IMR-90 (cell line): ENCODE data around the gene AAMDC. TPM values are rescaled to one million over a fixed set of nuclear protein-coding genes. Genes with fewer than 3 reads are reported as not detected.

Experiments used
- ATAC-seq: fragments of 200-7000 bp; cut with Tn5 transposase; 2 replicates; pipeline ENCODE4 v1.9.1; 2020; ENCODE audit warnings: low read depth, mild to moderate bottlenecking, moderate library complexity
- BruUV-seq: library from RNA; stranded (reverse); fragments of 400-500 nt; replicated peaks from 2 replicates; lab custom pipeline; 2021; lab: Mats Ljungman, UMichigan
- CTCF ChIA-PET: fragments of 300-600 bp; formaldehyde crosslinking; extraction: SDS; loops from one replicate; lab custom pipeline; 2021; ENCODE audit warnings: antibody characterized with exemption; lab: Yijun Ruan, JAX
- POLR2A ChIA-PET: fragments of 300-600 bp; sonication (Branson Sonifier 250); formaldehyde crosslinking; loops from one replicate; lab custom pipeline; 2022; ENCODE audit warnings: antibody characterized with exemption; ENCODE audit not compliant: unreplicated experiment; lab: Charles Lee
- DNase-seq: peaks from one replicate; pipeline ENCODE4 v3.0.0; 2013
- H2AFZ ChIP-seq: replicated peaks from 2 replicates; pipeline ENCODE3; 2013; ENCODE audit warnings: low read length, mild to moderate bottlenecking; ENCODE audit not compliant: poor library complexity
- H2AK5ac ChIP-seq: 2 replicates; pipeline ENCODE4 v1.6.1; 2013; ENCODE audit warnings: low read depth, low read length, inconsistent platforms
- H2AK9ac ChIP-seq: replicated peaks from 2 replicates; pipeline ENCODE3; 2013; ENCODE audit warnings: mild to moderate bottlenecking, low read depth, low read length, moderate library complexity; ENCODE audit not compliant: poor library complexity
- H2BK120ac ChIP-seq: 2 replicates; pipeline ENCODE4 v1.6.1; 2013; ENCODE audit warnings: low read depth, low read length, inconsistent platforms
- H2BK15ac ChIP-seq: 3 replicates; pipeline ENCODE4 v1.6.1; 2013; ENCODE audit warnings: low read depth, low read length, inconsistent platforms
- H2BK20ac ChIP-seq: 2 replicates; pipeline ENCODE4 v1.6.1; 2013; ENCODE audit warnings: low read depth, mild to moderate bottlenecking, inconsistent platforms, low read length, moderate library complexity
- H2BK5ac ChIP-seq: 2 replicates; pipeline ENCODE4 v1.6.1; 2013; ENCODE audit warnings: mild to moderate bottlenecking, low read depth, low read length, inconsistent platforms; ENCODE audit not compliant: poor library complexity, severe bottlenecking
- H3K14ac ChIP-seq: replicated peaks from 2 replicates; pipeline ENCODE4 v1.6.1; 2013; ENCODE audit warnings: low read depth, low read length, inconsistent platforms
- H3K18ac ChIP-seq: 2 replicates; pipeline ENCODE4 v1.6.1; 2013; ENCODE audit warnings: low read depth, low read length, control low read depth
- H3K23ac ChIP-seq: 2 replicates; pipeline ENCODE4 v1.6.1; 2013; ENCODE audit warnings: low read depth, low read length, inconsistent platforms
- H3K27ac ChIP-seq: 2 replicates; pipeline ENCODE4 v1.5.1; 2013; ENCODE audit warnings: mild to moderate bottlenecking, control low read depth, low read length; ENCODE audit not compliant: insufficient read depth
- H3K27me3 ChIP-seq: 2 replicates; pipeline ENCODE4 v1.6.1; 2013; ENCODE audit warnings: low read length; ENCODE audit not compliant: control insufficient read depth, insufficient read depth
- H3K36me3 ChIP-seq: 2 replicates; pipeline ENCODE4 v1.6.1; 2013; ENCODE audit warnings: low read length, mixed read lengths; ENCODE audit not compliant: control insufficient read depth, insufficient read depth
- H3K4ac ChIP-seq: 2 replicates; pipeline ENCODE4 v1.6.1; 2013; ENCODE audit warnings: low read depth, low read length, inconsistent platforms
- H3K4me1 ChIP-seq: 2 replicates; pipeline ENCODE4 v1.6.1; 2013; ENCODE audit warnings: low read length, mixed read lengths; ENCODE audit not compliant: control insufficient read depth, insufficient read depth
- H3K4me2 ChIP-seq: 2 replicates; pipeline ENCODE4 v1.6.1; 2013; ENCODE audit warnings: low read depth, mild to moderate bottlenecking, control low read depth, low read length, moderate library complexity
- H3K4me3 ChIP-seq: 2 replicates; pipeline ENCODE4 v1.5.1; 2013; ENCODE audit warnings: low read depth, mild to moderate bottlenecking, control low read depth, low read length, moderate library complexity; ENCODE audit not compliant: insufficient read depth
- H3K56ac ChIP-seq: 2 replicates; pipeline ENCODE4 v1.6.1; 2013; ENCODE audit warnings: low read length, inconsistent platforms; ENCODE audit not compliant: insufficient read depth; ENCODE audit errors: extremely low read depth
- H3K79me1 ChIP-seq, 2 experiments: 2 replicates each; pipeline ENCODE4 v1.6.1; 2013; ENCODE audit warnings: low read length in 2 of 2, inconsistent platforms in 1 of 2, low read depth in 1 of 2
- H3K9ac ChIP-seq: 2 replicates; pipeline ENCODE4 v1.6.1; 2013; ENCODE audit warnings: low read depth, low read length, control low read depth
- H3K9me1 ChIP-seq: 2 replicates; pipeline ENCODE4 v1.6.1; 2013; ENCODE audit warnings: low read length, inconsistent platforms; ENCODE audit not compliant: insufficient read depth
- H3K9me3 ChIP-seq: 2 replicates; pipeline ENCODE4 v1.6.1; 2013; ENCODE audit warnings: low read length; ENCODE audit not compliant: control insufficient read depth, insufficient read depth
- H4K20me1 ChIP-seq: 2 replicates; pipeline ENCODE4 v1.6.1; 2013; ENCODE audit warnings: low read length, inconsistent platforms; ENCODE audit not compliant: insufficient read depth
- H4K5ac ChIP-seq: 2 replicates; pipeline ENCODE4 v1.6.1; 2013; ENCODE audit warnings: mild to moderate bottlenecking, low read depth, low read length, control low read depth
- H4K8ac ChIP-seq, 2 experiments: 2 replicates each; pipeline ENCODE4 v1.6.1; 2013; ENCODE audit warnings: low read depth in 2 of 2, low read length in 2 of 2, control low read depth in 1 of 2, inconsistent platforms in 1 of 2
- H4K91ac ChIP-seq: 2 replicates; pipeline ENCODE4 v1.6.1; 2013; ENCODE audit warnings: low read depth, low read length, inconsistent platforms; ENCODE audit not compliant: insufficient read depth
- CEBPB ChIP-seq: IDR thresholded peaks from 2 replicates; pipeline ENCODE4 v1.6.1; 2012; ENCODE audit warnings: low read depth, low read length, improper control_type of control experiment
- CTCF ChIP-seq: conservative IDR thresholded peaks from 2 replicates; pipeline ENCODE4 v1.5.1; 2012; ENCODE audit warnings: mild to moderate bottlenecking, low read depth, low read length, improper control_type of control experiment
- FOS ChIP-seq: fragments of 150-350 bp; IDR thresholded peaks from 2 replicates; pipeline ENCODE4 v1.6.1; 2016; ENCODE audit warnings: low read depth, low read length
- MAFK ChIP-seq: IDR thresholded peaks from 2 replicates; pipeline ENCODE4 v1.6.1; 2012; ENCODE audit warnings: low read depth, low read length, improper control_type of control experiment
- MXI1 ChIP-seq: IDR thresholded peaks from 2 replicates; pipeline ENCODE4 v1.6.1; 2012; ENCODE audit warnings: low read depth, mild to moderate bottlenecking, low read length, moderate library complexity, borderline replicate concordance
- NFE2L2 ChIP-seq: fragments of 150-350 bp; IDR thresholded peaks from 2 replicates; pipeline ENCODE4 v1.6.1; 2016; ENCODE audit warnings: low read depth, mild to moderate bottlenecking, low read length
- POLR2A ChIP-seq: IDR thresholded peaks from 2 replicates; pipeline ENCODE4 v1.6.1; 2012; ENCODE audit warnings: mild to moderate bottlenecking, low read depth, low read length
- RAD21 ChIP-seq: IDR thresholded peaks from 2 replicates; pipeline ENCODE4 v1.6.1; 2012; ENCODE audit warnings: low read length, improper control_type of control experiment
- RFX5 ChIP-seq: IDR thresholded peaks from 2 replicates; pipeline ENCODE4 v1.8.0; 2012; ENCODE audit warnings: low read depth, mild to moderate bottlenecking, low read length, moderate library complexity
- SMC3 ChIP-seq: fragments of 150-350 bp; IDR thresholded peaks from 2 replicates; pipeline ENCODE4 v1.6.1; 2016; ENCODE audit warnings: low read depth, mild to moderate bottlenecking, antibody characterized with exemption, low read length, moderate library complexity
- WGBS, 2 experiments: methylation state at CpG; one replicate each; pipeline versions ENCODE4 v1.1.5 to v1.1.7; 2013; ENCODE audit warnings: missing lambda C conversion rate in 2 of 2; ENCODE audit not compliant: insufficient read length in 1 of 2; ENCODE audit errors: extremely low coverage in 2 of 2; 5-methylcytosine and 5-hydroxymethylcytosine counted together
- dilution Hi-C: fragments of 300-500 bp; cut with HindIII; formaldehyde crosslinking; loops from one replicate; pipeline ENCODE4 v1.14.3; 2018; ENCODE audit warnings: low sequenced_read_pairs; ENCODE audit not compliant: unreplicated experiment
- in situ Hi-C: fragments of 300-500 bp; cut with MboI; formaldehyde crosslinking; loops from 3 replicates; pipeline ENCODE4 v1.14.3; 2019; ENCODE audit warnings: low sequenced_read_pairs, inconsistent platforms, mixed read lengths
- intact Hi-C: fragments of 100-400 bp; cut with micrococcal nuclease; formaldehyde crosslinking; loops from 2 replicates; pipeline ENCODE4 v1.10.0; 2022
- polyA plus RNA-seq, 3 experiments: library from polyadenylated mRNA; depleted of rRNA; stranded (reverse); fragments of >200 nt; gene quantifications; 2 replicates each; pipeline ENCODE4 v1.2.3, GENCODE V29; 2012; ENCODE audit warnings: low replicate concordance in 1 of 3
- total RNA-seq: library from RNA; depleted of rRNA; stranded (reverse); fragments of >200 nt; gene quantifications from 2 replicates; pipeline ENCODE4 v1.2.3, GENCODE V29; 2012
- TF ChIP-seq, protein P1 (sequence below): fragments of 150-350 bp; IDR thresholded peaks from 2 replicates; pipeline ENCODE4 v1.6.1; 2017; ENCODE audit warnings: mild to moderate bottlenecking, antibody characterized with exemption, low read length, low read depth

The AAMDC gene
- total and polyA plus RNA-seq, 2 of the 4 experiments (the other 2 are of a cell fraction): 15.8 to 47.6 TPM

- in situ Hi-C loops: no loop called here
- intact Hi-C loops: loop anchor here (5.0 kb wide), 1 partner anchor 34 kb away; no protein-coding TSS in a partner anchor
- Histone ChIP-seq H3K9me1 (peaks cover 4% of the 10 kb centered on the region; the same call in 1 of the 2 replicates), H2AFZ (no peak overlapping the region), H3K27me3 (no peaks in the 10 kb centered on the region), H2BK120ac (no peak overlapping the region), H3K4me1 (no peaks in the 10 kb centered on the region), H3K4me3 (no peak overlapping the region), H3K9me3 (no peaks in the 10 kb centered on the region), H2BK15ac (no peak overlapping the region), H2AK5ac (no peak overlapping the region), H3K23ac (no peak overlapping the region), H3K36me3 (no peaks in the 10 kb centered on the region; the same call in 1 of the 2 replicates), H3K18ac (no peak overlapping the region), H4K20me1 (peaks cover 81% of the 10 kb centered on the region), H4K5ac (no peak overlapping the region), H3K4me2 (no peak overlapping the region), H3K14ac (no peak overlapping the region), H4K91ac (no peak overlapping the region), H3K56ac (no peak overlapping the region), H2BK20ac (no peak overlapping the region), H2BK5ac (no peak overlapping the region), H3K27ac (no peak overlapping the region), H3K79me1 (peaks cover 32 to 70% of the 10 kb centered on the region in 2 experiments), H4K8ac (no peak overlapping the region), H3K9ac (no peak overlapping the region), H3K4ac (no peak overlapping the region), H2AK9ac (no peak overlapping the region)
- CTCF ChIA-PET: interaction anchor here (1.1 kb wide), 1 partner anchor 23 kb away, joined by 5 read pairs; no protein-coding TSS in a partner anchor
- no CpG with 5 or more reads among the region's 1 CpG for WGBS, 2 experiments
- POLR2A ChIA-PET: interaction anchor here (0.6 kb wide), 1 partner anchor 145 kb away, joined by 3 read pairs; no protein-coding TSS in a partner anchor
- dilution Hi-C loops: no loop called here
- no TSS peak for BruUV-seq
- ATAC-seq: no peak
- DNase-seq: no peak
- TF ChIP-seq SMC3 (no peak), FOS (no peak), CTCF (no peak), CEBPB (no peak), MXI1 (no peak), NFE2L2 (no peak), RAD21 (no peak), RFX5 (no peak), POLR2A (no peak), MAFK (no peak)
- TF ChIP-seq, protein P1, sequence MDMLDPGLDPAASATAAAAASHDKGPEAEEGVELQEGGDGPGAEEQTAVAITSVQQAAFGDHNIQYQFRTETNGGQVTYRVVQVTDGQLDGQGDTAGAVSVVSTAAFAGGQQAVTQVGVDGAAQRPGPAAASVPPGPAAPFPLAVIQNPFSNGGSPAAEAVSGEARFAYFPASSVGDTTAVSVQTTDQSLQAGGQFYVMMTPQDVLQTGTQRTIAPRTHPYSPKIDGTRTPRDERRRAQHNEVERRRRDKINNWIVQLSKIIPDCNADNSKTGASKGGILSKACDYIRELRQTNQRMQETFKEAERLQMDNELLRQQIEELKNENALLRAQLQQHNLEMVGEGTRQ: no peak
Observed at GRCh38 chr11:77783025-77783424, 37.9 kb upstream of the AAMDC start.
